A673 (cell line): ENCODE results near the gene FBXO48. TPM values are rescaled to one million over a fixed set of nuclear protein-coding genes. Genes with fewer than 3 reads are reported as not detected.

Source experiments
- BruUV-seq: library from RNA; stranded (reverse); fragments of 400-500 nt; replicated peaks from 2 replicates; lab custom pipeline; 2021; lab: Mats Ljungman, UMichigan
- CTCF ChIA-PET: fragments of 300-600 bp; sonication (Branson Sonifier 250); formaldehyde crosslinking; loops from one replicate; lab custom pipeline; 2022; ENCODE audit warnings: antibody characterized with exemption; lab: Charles Lee
- POLR2A ChIA-PET: fragments of 300-600 bp; sonication (Branson Sonifier 250); formaldehyde crosslinking; loops from one replicate; lab custom pipeline; 2022; ENCODE audit warnings: antibody characterized with exemption; ENCODE audit not compliant: low non-redundant PET; lab: Charles Lee
- DNase-seq: peaks from one replicate; pipeline ENCODE4 v3.0.0-alpha.2; 2015; ENCODE audit warnings: low spot score
- H3K27ac ChIP-seq: fragments of 200-600 bp; sonication (generic); 2 replicates; pipeline ENCODE4 v1.5.1; 2016; ENCODE audit warnings: mixed run types, low read depth, mild to moderate bottlenecking, mixed read lengths, antibody characterized with exemption, low read length; ENCODE audit not compliant: poor library complexity, severe bottlenecking
- H3K27me3 ChIP-seq: fragments of 200-600 bp; sonication (generic); replicated peaks from 2 replicates; pipeline ENCODE4 v1.6.1; 2017; ENCODE audit warnings: mixed run types, low read depth, mild to moderate bottlenecking, mixed read lengths, antibody characterized with exemption, low read length; ENCODE audit not compliant: insufficient read depth, poor library complexity
- H3K36me3 ChIP-seq: fragments of 200-600 bp; sonication (generic); 2 replicates; pipeline ENCODE4 v1.6.1; 2016; ENCODE audit warnings: mixed run types, mild to moderate bottlenecking, mixed read lengths, antibody characterized with exemption, low read length; ENCODE audit not compliant: insufficient read depth, poor library complexity, severe bottlenecking
- H3K4me1 ChIP-seq: fragments of 200-600 bp; sonication (generic); 2 replicates; pipeline ENCODE4 v1.6.1; 2017; ENCODE audit warnings: mixed run types, mild to moderate bottlenecking, mixed read lengths, antibody characterized with exemption, low read length; ENCODE audit not compliant: insufficient read depth, poor library complexity, severe bottlenecking
- H3K4me3 ChIP-seq: fragments of 200-600 bp; sonication (generic); 2 replicates; pipeline ENCODE4 v1.5.1; 2016; ENCODE audit warnings: low read depth, mixed run types, mild to moderate bottlenecking, mixed read lengths, low read length; ENCODE audit not compliant: poor library complexity, severe bottlenecking
- H3K9me3 ChIP-seq: fragments of 200-600 bp; sonication (generic); 2 replicates; pipeline ENCODE4 v1.6.1; 2016; ENCODE audit warnings: mixed run types, low read depth, mild to moderate bottlenecking, mixed read lengths, antibody characterized with exemption, low read length; ENCODE audit not compliant: poor library complexity, severe bottlenecking
- CTCF ChIP-seq: fragments of 300-800, 200-600 bp; sonication (generic); conservative IDR thresholded peaks from 2 replicates; pipeline ENCODE4 v1.5.1; 2017; ENCODE audit warnings: low read depth, mild to moderate bottlenecking, antibody characterized with exemption, low read length, moderate library complexity, mixed read lengths
- EZH2 ChIP-seq: fragments of 200-600 bp; sonication (generic); IDR thresholded peaks from 2 replicates; pipeline ENCODE4 v1.6.1; 2017; ENCODE audit warnings: borderline replicate concordance, low read depth, mild to moderate bottlenecking, mixed read lengths, antibody characterized with exemption, low read length; ENCODE audit not compliant: poor library complexity, severe bottlenecking
- intact Hi-C: fragments of 100-400 bp; cut with micrococcal nuclease; formaldehyde crosslinking; loops from one replicate; pipeline ENCODE4 v1.10.0; 2022; ENCODE audit not compliant: unreplicated experiment
- total RNA-seq: library from RNA; stranded (reverse); gene quantifications from 2 replicates; pipeline ENCODE4 v1.2.3, GENCODE V29; 2021

Gene FBXO48
- total RNA-seq, 1 experiment from 2014 or later = 2.0 TPM

- H3K4me3 ChIP-seq = no peak overlapping the region
- H3K4me1 ChIP-seq = no peaks in the 10 kb centered on the region
- ChIA-PET POLR2A (interaction anchor here (0.7 kb wide), 1 partner anchor 202 kb away, joined by 4 read pairs; the partner anchor contains the start of gene PPP3R1), CTCF (no interaction called here)
- TF ChIP-seq CTCF = no peak
- no peak for TF ChIP-seq EZH2
- no peaks in the 10 kb centered on the region for H3K27me3 ChIP-seq
- intact Hi-C loops = no loop called here
- no TSS peak for BruUV-seq
- no peak for DNase-seq
- no peak overlapping the region for H3K27ac ChIP-seq
- H3K36me3 ChIP-seq = no peaks in the 10 kb centered on the region
- no peaks in the 10 kb centered on the region for H3K9me3 ChIP-seq
Measured at GRCh38 chr2:68453761-68454360, 13.2 kb downstream of the FBXO48 start.

- ChIA-PET CTCF (no interaction called here), POLR2A (no interaction called here)
Measured at GRCh38 chr2:68452158-68452900, 14.8 kb downstream of the FBXO48 start.

More at GRCh38 chr2:68452158-68452900, 14.8 kb downstream of the FBXO48 start:
- no TSS peak for BruUV-seq
- no peaks in the 10 kb centered on the region for H3K36me3 ChIP-seq
- no peak overlapping the region for H3K27ac ChIP-seq
- TF ChIP-seq CTCF (no peak), EZH2 (no peak)
- no peaks in the 10 kb centered on the region for H3K9me3 ChIP-seq
- peak; percentile 22 for DNase-seq
- H3K27me3 ChIP-seq = no peaks in the 10 kb centered on the region
- H3K4me3 ChIP-seq = no peak overlapping the region
- no peaks in the 10 kb centered on the region for H3K4me1 ChIP-seq
- intact Hi-C loops = no loop called here
